Aorta (tissue), 5 donors: Measurements from ENCODE around the gene FAM83C. TPM values are rescaled to one million over a fixed set of nuclear protein-coding genes. Genes with fewer than 3 reads are reported as not detected.

ENCODE experiments used
- ATAC-seq: fragments of 200-7000 bp; cut with Tn5 transposase; one replicate; pipeline ENCODE4 v1.9.1; 2022; ENCODE audit warnings: moderate library complexity; ENCODE audit not compliant: low FRiP score
- DNase-seq, 2 donors: peaks; one replicate each; pipeline ENCODE4 v3.0.0-alpha.2; 2020
- H3K27ac ChIP-seq, 2 donors: one replicate each; pipeline ENCODE4 v1.5.1; 2013; ENCODE audit warnings: low read length in 2 of 2, mild to moderate bottlenecking in 2 of 2, moderate library complexity in 2 of 2, control low read depth in 1 of 2, inconsistent platforms in 1 of 2, low read depth in 1 of 2
- H3K27me3 ChIP-seq, 2 donors: one replicate each; pipeline ENCODE4 v1.6.1; 2013; ENCODE audit warnings: control low read depth in 1 of 2, low read length in 1 of 2, mild to moderate bottlenecking in 1 of 2, moderate library complexity in 1 of 2; ENCODE audit not compliant: insufficient read depth in 2 of 2, control insufficient read depth in 1 of 2
- H3K36me3 ChIP-seq, 2 donors: one replicate each; pipeline ENCODE4 v1.6.1; 2013; ENCODE audit warnings: control low read depth in 1 of 2, low read length in 1 of 2, mild to moderate bottlenecking in 1 of 2; ENCODE audit not compliant: insufficient read depth in 2 of 2, control insufficient read depth in 1 of 2
- H3K4me1 ChIP-seq, 2 donors: one replicate each; pipeline ENCODE4 v1.6.1; 2013; ENCODE audit warnings: low read length in 2 of 2, control low read depth in 1 of 2, mild to moderate bottlenecking in 1 of 2, moderate library complexity in 1 of 2; ENCODE audit not compliant: insufficient read depth in 2 of 2, control insufficient read depth in 1 of 2
- H3K4me3 ChIP-seq, 2 donors: one replicate each; pipeline ENCODE4 v1.5.1; 2013; ENCODE audit warnings: low read length in 2 of 2, control low read depth in 1 of 2, mild to moderate bottlenecking in 1 of 2
- H3K9me3 ChIP-seq: one replicate; pipeline ENCODE4 v1.6.1; 2013; ENCODE audit warnings: mild to moderate bottlenecking, low read length; ENCODE audit not compliant: control insufficient read depth
- WGBS, 2 donors: extraction: QIAGEN DNeasy Blood & Tissue Kit; methylation state at CpG; one replicate each; pipeline ENCODE4 v1.1.7; 2013; 5-methylcytosine and 5-hydroxymethylcytosine counted together
- intact Hi-C, 2 donors: fragments of 100-400 bp; cut with DNase I; formaldehyde crosslinking; loops; one replicate each; pipeline versions ENCODE4 v1.14.2 to v1.15.0; 2022
- polyA plus RNA-seq, 2 donors: library from polyadenylated mRNA; stranded (reverse); fragments of 200-250 nt; gene quantifications; one replicate each; pipeline ENCODE4 v1.2.3, GENCODE V29; 2013
- total RNA-seq, 2 donors: library from RNA; stranded (reverse); fragmentation: NEBNext Ultra II Directional; extraction: Animal tissue kit (Norgen Biotek cat#: 25700); gene quantifications; one replicate each; pipeline ENCODE4 v1.2.1, GENCODE V29; 2021
- donor health status: healthy with polysubstance abuse.
- donor health status: Bipolar disorder and iron deficiency.
- donor health status: DM: no; HTN: no; CAD: no.
- donor health status: DM: no; HTN: no; CAD: no.
- donor health status: DM: yes; HTN: yes; CAD: no.

FAM83C gene
- total and polyA plus RNA-seq, 4 donors: not detected

- 90 to 91% methylated on average over 4 of the region's 4 CpGs for WGBS, 2 donors
- no peak for DNase-seq
- no peak overlapping the region for H3K27ac ChIP-seq
- peaks cover 0 to 2% of the 10 kb centered on the region in 2 donors for H3K4me1 ChIP-seq
- H3K36me3 ChIP-seq: no peaks in the 10 kb centered on the region
- no peak overlapping the region for H3K4me3 ChIP-seq
- no peaks in the 10 kb centered on the region for H3K27me3 ChIP-seq
- intact Hi-C loops: no loop called here
- H3K9me3 ChIP-seq: no peaks in the 10 kb centered on the region
- no peak for ATAC-seq
Measured at GRCh38 chr20:35329435-35330139, 37.4 kb upstream of the FAM83C start.

GRCh38 chr20:35328689-35329088, 36.5 kb upstream of the FAM83C start:
- Histone ChIP-seq H3K27ac (no peak overlapping the region), H3K4me1 (peaks cover 0 to 2% of the 10 kb centered on the region in 2 donors), H3K27me3 (no peaks in the 10 kb centered on the region), H3K36me3 (no peaks in the 10 kb centered on the region), H3K4me3 (no peak overlapping the region), H3K9me3 (no peaks in the 10 kb centered on the region)
- intact Hi-C loops: no loop called here
- DNase-seq: no peak
- ATAC-seq: no peak
- 88 to 92% methylated on average over 4 of the region's 4 CpGs for WGBS, 2 donors

GRCh38 chr20:35328095-35328685, 36.0 kb upstream of the FAM83C start:
- Histone ChIP-seq H3K36me3 (no peaks in the 10 kb centered on the region), H3K4me3 (no peak overlapping the region), H3K9me3 (no peaks in the 10 kb centered on the region), H3K27ac (no peak overlapping the region), H3K4me1 (peaks cover 0 to 2% of the 10 kb centered on the region in 2 donors), H3K27me3 (no peaks in the 10 kb centered on the region)
- ATAC-seq (no peak), DNase-seq (no peak)
- intact Hi-C loops: no loop called here
- 92 to 93% methylated on average over 3 of the region's 3 CpGs for WGBS, 2 donors

GRCh38 chr20:35327074-35327976, 35.1 kb upstream of the FAM83C start:
- WGBS, 2 donors: 93 to 96% methylated on average over 4 of the region's 4 CpGs
- H3K4me3 ChIP-seq: no peak overlapping the region
- H3K36me3 ChIP-seq: no peaks in the 10 kb centered on the region
- DNase-seq (no peak), ATAC-seq (peak; percentile 29)
- no peaks in the 10 kb centered on the region for H3K27me3 ChIP-seq
- intact Hi-C loops: no loop called here
- H3K27ac ChIP-seq: no peak overlapping the region
- peaks cover 0 to 2% of the 10 kb centered on the region in 2 donors for H3K4me1 ChIP-seq
- no peaks in the 10 kb centered on the region for H3K9me3 ChIP-seq

GRCh38 chr20:35326740-35327073, 34.5 kb upstream of the FAM83C start:
- Histone ChIP-seq H3K9me3 (no peaks in the 10 kb centered on the region), H3K27ac (no peak overlapping the region), H3K4me3 (no peak overlapping the region), H3K4me1 (peaks cover 0 to 2% of the 10 kb centered on the region in 2 donors), H3K36me3 (no peaks in the 10 kb centered on the region), H3K27me3 (no peaks in the 10 kb centered on the region)
- no peak for DNase-seq
- no peak for ATAC-seq
- intact Hi-C loops: no loop called here
- 78 to 83% methylated on average over 3 of the region's 3 CpGs for WGBS, 2 donors

GRCh38 chr20:35326021-35326739, 34.0 kb upstream of the FAM83C start:
- DNase-seq: no peak
- H3K27me3 ChIP-seq: no peaks in the 10 kb centered on the region
- intact Hi-C loops: no loop called here
- H3K36me3 ChIP-seq: no peaks in the 10 kb centered on the region
- no peak for ATAC-seq
- no peaks in the 10 kb centered on the region for H3K4me1 ChIP-seq
- 81 to 83% methylated on average over 11 of the region's 11 CpGs for WGBS, 2 donors
- no peak overlapping the region for H3K27ac ChIP-seq
- H3K4me3 ChIP-seq: no peak overlapping the region
- H3K9me3 ChIP-seq: no peaks in the 10 kb centered on the region

- Histone ChIP-seq H3K4me1 (no peaks in the 10 kb centered on the region), H3K27ac (no peak overlapping the region), H3K4me3 (no peak overlapping the region), H3K9me3 (no peaks in the 10 kb centered on the region), H3K36me3 (no peaks in the 10 kb centered on the region), H3K27me3 (no peaks in the 10 kb centered on the region)
- WGBS, 2 donors: 88 to 90% methylated on average over 6 of the region's 6 CpGs
- no peak for ATAC-seq
- intact Hi-C loops: no loop called here
- DNase-seq: no peak
Measured at GRCh38 chr20:35325401-35325800, 33.2 kb upstream of the FAM83C start.

GRCh38 chr20:35320396-35321126, 28.3 kb upstream of the FAM83C start:
- DNase-seq (no peak), ATAC-seq (no peak)
- 96 to 98% methylated on average over 3 of the region's 3 CpGs for WGBS, 2 donors
- H3K27me3 ChIP-seq: no peaks in the 10 kb centered on the region
- H3K4me1 ChIP-seq: no peaks in the 10 kb centered on the region
- no peak overlapping the region for H3K27ac ChIP-seq
- H3K4me3 ChIP-seq: no peak overlapping the region
- intact Hi-C loops: no loop called here
- H3K36me3 ChIP-seq: no peaks in the 10 kb centered on the region
- no peaks in the 10 kb centered on the region for H3K9me3 ChIP-seq
